NT2/D1 (cell line): ENCODE results near the gene SCUBE3.

Source experiments
- SUZ12 ChIP-seq: IDR thresholded peaks from 2 replicates; pipeline ENCODE4 v1.6.1; 2011; ENCODE audit not compliant: insufficient read length, insufficient read depth; ENCODE audit errors: extremely low read depth
- YY1 ChIP-seq: IDR thresholded peaks from 2 replicates; pipeline ENCODE4 v1.6.1; 2011; ENCODE audit not compliant: insufficient read length, insufficient read depth
- ZNF274 ChIP-seq: IDR thresholded peaks from 2 replicates; pipeline ENCODE4 v1.6.1; 2011; ENCODE audit warnings: mild to moderate bottlenecking, low read depth, low read length

DNA sequence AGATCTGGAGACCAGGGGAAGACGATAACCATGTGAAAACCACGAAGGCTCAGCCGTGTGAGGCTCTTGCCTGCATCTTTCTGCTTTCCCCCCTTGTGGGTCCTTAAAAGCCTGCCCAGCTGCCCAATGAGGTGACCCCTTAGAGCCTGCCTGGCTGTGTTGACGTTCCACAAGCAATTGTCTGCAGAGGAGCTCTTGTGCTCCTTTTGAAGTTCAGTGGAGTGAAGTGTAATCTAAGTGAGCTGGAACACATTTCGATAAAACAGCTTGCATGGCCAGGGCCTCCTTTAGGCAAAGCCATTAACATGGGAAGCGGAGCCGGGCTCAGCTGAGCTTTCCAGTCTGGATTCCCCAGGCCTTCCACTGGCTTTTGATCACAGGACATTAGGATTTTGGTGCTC lies 45.3 kb upstream of the SCUBE3 start:
- TF ChIP-seq ZNF274 (no peak), SUZ12 (no peak), YY1 (no peak)
